ENCODE measurements around the gene HOXD3. TPM values are rescaled to one million over a fixed set of nuclear protein-coding genes. Genes with fewer than 3 reads are reported as not detected.

The HOXD3 gene
- total RNA-seq, 4 donors from 2014 or later = 10.5 to 11.7 (median 11.0) TPM

GRCh38 chr2:176189681-176190641, 32.9 kb downstream of the HOXD3 start:
- Histone ChIP-seq H3K4me3 (peak overlapping the region; percentile 5 to 69 (median 44)), H3K36me3 (no peaks in the 10 kb centered on the region), H3K27me3 (peaks cover 0 to 93% of the 10 kb centered on the region in 2 donors), H3K9me3 (no peaks in the 10 kb centered on the region), H3K27ac (no peak overlapping the region), H3K4me1 (peaks cover 0 to 27% (median 11%) of the 10 kb centered on the region in 4 donors)
- 31 to 33% methylated on average over 28 of the region's 28 CpGs for WGBS, 2 donors
- TF ChIP-seq POLR2A (IDR thresholded peaks at IDR 0.05) = no peak
- no peak for TF ChIP-seq CTCF (IDR thresholded peaks at IDR 0.05)
- no peak for TF ChIP-seq EP300 (IDR thresholded peaks at IDR 0.05)
- DNase-seq (ENCODE audit: low spot score in 2 of 2) = no peak

GRCh38 chr2:176192351-176192750, 35.2 kb downstream of the HOXD3 start:
- Histone ChIP-seq H3K4me3 (no peak overlapping the region), H3K4me1 (peaks cover 0 to 27% (median 11%) of the 10 kb centered on the region in 4 donors), H3K36me3 (no peaks in the 10 kb centered on the region), H3K9me3 (no peaks in the 10 kb centered on the region), H3K27ac (no peak overlapping the region), H3K27me3 (peaks cover 0 to 92% of the 10 kb centered on the region in 2 donors)
- 50 to 54% methylated on average over 1 of the region's 1 CpG for WGBS, 2 donors
- TF ChIP-seq POLR2A (IDR thresholded peaks at IDR 0.05) = no peak
- TF ChIP-seq CTCF (IDR thresholded peaks at IDR 0.05) = no peak
- no peak for TF ChIP-seq EP300 (IDR thresholded peaks at IDR 0.05)
- DNase-seq (ENCODE audit: low spot score in 2 of 2) = no peak

GRCh38 chr2:176193048-176193447, 35.9 kb downstream of the HOXD3 start:
- 26 to 27% methylated on average over 1 of the region's 1 CpG for WGBS, 2 donors
- DNase-seq (ENCODE audit: low spot score in 2 of 2) = no peak
- Histone ChIP-seq H3K27ac (no peak overlapping the region), H3K4me1 (peaks cover 0 to 20% (median 11%) of the 10 kb centered on the region in 4 donors), H3K36me3 (no peaks in the 10 kb centered on the region), H3K4me3 (no peak overlapping the region), H3K27me3 (peaks cover 0 to 90% of the 10 kb centered on the region in 2 donors), H3K9me3 (no peaks in the 10 kb centered on the region)
- TF ChIP-seq CTCF (IDR thresholded peaks at IDR 0.05) (no peak), EP300 (IDR thresholded peaks at IDR 0.05) (no peak), POLR2A (IDR thresholded peaks at IDR 0.05) (no peak)

GRCh38 chr2:176199902-176200301, 42.8 kb downstream of the HOXD3 start:
- no peak overlapping the region for H3K4me3 ChIP-seq
- no peak overlapping the region for H3K27ac ChIP-seq
- TF ChIP-seq POLR2A (IDR thresholded peaks at IDR 0.05) (no peak), EP300 (IDR thresholded peaks at IDR 0.05) (no peak), CTCF (IDR thresholded peaks at IDR 0.05) (no peak)
- no peaks in the 10 kb centered on the region for H3K4me1 ChIP-seq
- no peak for DNase-seq (ENCODE audit: low spot score in 2 of 2)
- H3K9me3 ChIP-seq = peaks cover 0 to 13% (median 0%) of the 10 kb centered on the region in 4 donors
- peaks cover 0 to 29% of the 10 kb centered on the region in 2 donors for H3K27me3 ChIP-seq
- no peaks in the 10 kb centered on the region for H3K36me3 ChIP-seq

- WGBS, 2 donors = 84 to 87% methylated on average over 21 of the region's 21 CpGs
- Histone ChIP-seq H3K4me3 (no peak overlapping the region), H3K27ac (no peak overlapping the region), H3K9me3 (peaks cover 0 to 14% (median 0%) of the 10 kb centered on the region in 4 donors), H3K27me3 (peaks cover 0 to 24% of the 10 kb centered on the region in 2 donors), H3K4me1 (no peaks in the 10 kb centered on the region), H3K36me3 (no peaks in the 10 kb centered on the region)
- DNase-seq (ENCODE audit: low spot score in 2 of 2) = no peak
- no peak for TF ChIP-seq POLR2A (IDR thresholded peaks at IDR 0.05)
- no peak for TF ChIP-seq EP300 (IDR thresholded peaks at IDR 0.05)
- no peak for TF ChIP-seq CTCF (IDR thresholded peaks at IDR 0.05)
Measured at GRCh38 chr2:176200971-176201370, 43.9 kb downstream of the HOXD3 start.
